Sciatic nerve (tissue), 2 donors: ENCODE data around the gene CAMK4. TPM values are rescaled to one million over a fixed set of nuclear protein-coding genes. Genes with fewer than 3 reads are reported as not detected.

Source experiments
- ATAC-seq: fragments of 200-7000 bp; cut with Tn5 transposase; one replicate; pipeline ENCODE4 v1.9.1; 2020; ENCODE audit warnings: mild to moderate bottlenecking, moderate library complexity
- DNase-seq: peaks from one replicate; pipeline ENCODE4 v3.0.0-alpha.2; 2020; ENCODE audit warnings: low spot score
- intact Hi-C: fragments of 100-400 bp; cut with DNase I; formaldehyde crosslinking; loops from one replicate; pipeline ENCODE4 v1.14.2; 2022
- total RNA-seq: library from RNA; stranded (reverse); fragmentation: NEBNext Ultra II Directional; extraction: Animal tissue kit (Norgen Biotek cat#: 25700); gene quantifications from one replicate; pipeline ENCODE4 v1.2.1, GENCODE V29; 2021
- donor health status: DM: no; HTN: no; CAD: no.
- donor health status: DM: no; HTN: no; CAD: no.

Gene CAMK4
- total RNA-seq, 1 donor from 2014 or later = 2.2 TPM

DNA sequence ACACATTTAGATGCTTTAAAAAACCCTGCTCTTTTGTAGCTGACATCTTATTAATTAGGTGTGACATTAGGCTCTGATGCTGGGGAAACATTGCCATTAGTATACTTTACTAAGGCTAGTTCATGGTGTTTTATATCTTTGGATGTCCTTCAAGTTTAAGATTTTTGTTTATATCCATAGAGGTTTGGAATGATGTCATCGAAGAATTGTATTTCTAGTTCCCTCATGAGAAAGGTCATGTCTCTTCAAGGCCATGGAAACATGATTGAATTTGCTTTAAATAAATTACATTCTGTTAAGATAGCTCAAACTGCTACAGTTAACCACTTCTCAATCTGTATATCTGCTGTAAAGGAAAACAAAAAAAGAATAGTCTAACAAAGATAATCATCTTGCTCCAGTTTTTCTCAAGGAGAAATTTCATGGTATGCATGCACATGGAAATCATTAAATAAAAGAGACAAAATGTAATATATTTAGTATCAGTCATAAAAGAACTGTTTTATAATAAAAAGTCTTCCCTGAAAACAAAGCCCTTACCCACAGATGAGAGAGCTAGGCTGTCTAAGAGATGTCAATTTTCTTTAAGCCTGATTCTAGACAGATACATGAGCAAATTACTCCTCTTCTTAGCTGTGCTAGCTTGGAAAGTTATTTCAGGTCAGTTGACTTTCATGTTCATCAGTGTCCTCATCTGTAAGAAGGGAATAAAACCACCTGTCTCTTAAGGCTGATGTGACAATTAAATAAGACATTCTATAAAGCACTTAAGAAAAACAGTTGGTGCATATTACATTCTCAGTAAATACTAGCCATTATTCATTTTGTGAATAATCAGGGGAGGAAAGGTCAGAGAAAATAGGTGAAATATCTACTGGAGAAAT lies 313.2 kb downstream of the CAMK4 start:
- ATAC-seq (no peak), DNase-seq (no peak)
- intact Hi-C loops = no loop called here

Other genes with a start within 250 kb of the CAMK4 start
- gene TSLP, start 152.7 kb upstream of the CAMK4 start, total RNA-seq = 0.22 TPM
- 29.4 TPM for gene WDR36, start 132.0 kb upstream of the CAMK4 start, total RNA-seq